Body of pancreas (tissue), 4 donors: ENCODE measurements around the gene WNT9A.

Experiments
- POLR2A ChIP-seq, 3 donors: fragments of 450-650 bp; IDR thresholded peaks; one replicate each; pipeline ENCODE4 v1.6.1; 2016; ENCODE audit warnings: antibody characterized with exemption in 3 of 3, mild to moderate bottlenecking in 2 of 3
- TF ChIP-seq, protein P1 (sequence below), 7 experiments: fragments of 450-650 bp in 4 of 7; fragments of 200-600 bp in 3 of 7; sonication (generic) in 3 of 7; IDR thresholded peaks; one replicate each; pipeline ENCODE4 v1.5.1; 2016 to 2019; ENCODE audit warnings: antibody characterized with exemption in 7 of 7

DNA sequence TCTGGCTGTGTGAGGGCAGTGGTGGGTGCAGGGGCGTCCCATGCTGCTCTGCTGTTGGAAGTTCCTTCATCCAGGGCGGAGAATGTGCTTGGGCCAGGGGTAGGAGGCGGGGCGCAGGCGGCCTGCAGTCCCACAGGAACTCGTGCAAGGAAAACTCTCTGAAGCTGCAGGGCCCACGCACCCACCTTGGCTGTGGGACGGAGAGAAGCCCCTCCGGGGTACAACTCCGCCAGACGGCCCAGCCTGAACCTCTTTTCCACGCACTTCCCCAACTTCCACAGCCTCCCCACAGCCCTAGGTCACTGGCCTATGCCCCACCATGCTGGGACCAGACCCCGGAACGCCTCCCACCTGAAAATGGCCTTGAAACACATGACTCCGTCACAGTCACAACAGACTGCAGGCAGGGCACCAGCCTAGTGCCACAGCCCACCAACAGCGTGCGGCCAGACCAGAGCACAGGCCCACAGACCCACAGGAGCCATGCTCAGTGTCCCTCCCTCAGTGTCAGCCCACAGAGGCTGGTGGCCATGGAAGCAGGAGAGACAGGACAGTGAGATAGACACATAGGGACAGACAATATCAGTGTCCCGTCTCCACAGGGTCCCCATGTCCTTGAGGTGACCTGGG lies 47.8 kb downstream of the WNT9A start:
- TF ChIP-seq, protein P1, sequence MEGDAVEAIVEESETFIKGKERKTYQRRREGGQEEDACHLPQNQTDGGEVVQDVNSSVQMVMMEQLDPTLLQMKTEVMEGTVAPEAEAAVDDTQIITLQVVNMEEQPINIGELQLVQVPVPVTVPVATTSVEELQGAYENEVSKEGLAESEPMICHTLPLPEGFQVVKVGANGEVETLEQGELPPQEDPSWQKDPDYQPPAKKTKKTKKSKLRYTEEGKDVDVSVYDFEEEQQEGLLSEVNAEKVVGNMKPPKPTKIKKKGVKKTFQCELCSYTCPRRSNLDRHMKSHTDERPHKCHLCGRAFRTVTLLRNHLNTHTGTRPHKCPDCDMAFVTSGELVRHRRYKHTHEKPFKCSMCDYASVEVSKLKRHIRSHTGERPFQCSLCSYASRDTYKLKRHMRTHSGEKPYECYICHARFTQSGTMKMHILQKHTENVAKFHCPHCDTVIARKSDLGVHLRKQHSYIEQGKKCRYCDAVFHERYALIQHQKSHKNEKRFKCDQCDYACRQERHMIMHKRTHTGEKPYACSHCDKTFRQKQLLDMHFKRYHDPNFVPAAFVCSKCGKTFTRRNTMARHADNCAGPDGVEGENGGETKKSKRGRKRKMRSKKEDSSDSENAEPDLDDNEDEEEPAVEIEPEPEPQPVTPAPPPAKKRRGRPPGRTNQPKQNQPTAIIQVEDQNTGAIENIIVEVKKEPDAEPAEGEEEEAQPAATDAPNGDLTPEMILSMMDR (IDR thresholded peaks at IDR 0.05): no peak
- TF ChIP-seq POLR2A (IDR thresholded peaks at IDR 0.05): no peak
